GM18870 (cell line): ENCODE data around the gene ZFAND3.
"Not testable (repeated sequence)": the region's sequence is repeated elsewhere in the genome, so short reads cannot be mapped to it uniquely, and the experiment has no call there.

Source experiments
- ATAC-seq: cut with Tn5 transposase; IDR thresholded peaks from one replicate; pipeline ENCODE4 v1.9.1; 2021; ENCODE audit warnings: moderate library complexity; ENCODE audit not compliant: unreplicated experiment

The ZFAND3 gene

GRCh38 chr6:37990762-37991525, 171.4 kb downstream of the ZFAND3 start:
- no peak for ATAC-seq

- no peak for ATAC-seq
These were observed 173.2 kb downstream of the ZFAND3 start for GRCh38 chr6:37992749-37993148.

- ATAC-seq: not testable (repeated sequence)
These were observed 173.7 kb downstream of the ZFAND3 start for GRCh38 chr6:37993194-37993593.

GRCh38 chr6:37993596-37993995, 174.1 kb downstream of the ZFAND3 start:
- no peak for ATAC-seq

- no peak for ATAC-seq
These were observed 174.7 kb downstream of the ZFAND3 start for GRCh38 chr6:37994223-37994622.

- ATAC-seq: no peak
These were observed 178.8 kb downstream of the ZFAND3 start for GRCh38 chr6:37998366-37998765.

GRCh38 chr6:38001386-38001785, 181.9 kb downstream of the ZFAND3 start:
- ATAC-seq: no peak

GRCh38 chr6:38004908-38005307, 185.4 kb downstream of the ZFAND3 start:
- no peak for ATAC-seq

GRCh38 chr6:38011937-38012336, 192.4 kb downstream of the ZFAND3 start:
- ATAC-seq: no peak

GRCh38 chr6:38012573-38012972, 193.0 kb downstream of the ZFAND3 start:
- ATAC-seq: no peak

GRCh38 chr6:38015341-38015740, 195.8 kb downstream of the ZFAND3 start:
- ATAC-seq: no peak

GRCh38 chr6:38016824-38017223, 197.3 kb downstream of the ZFAND3 start:
- ATAC-seq: no peak

GRCh38 chr6:38018755-38019165, 199.2 kb downstream of the ZFAND3 start:
- no peak for ATAC-seq

GRCh38 chr6:38020593-38020992, 201.1 kb downstream of the ZFAND3 start:
- ATAC-seq: no peak

GRCh38 chr6:38021029-38021428, 201.5 kb downstream of the ZFAND3 start:
- ATAC-seq: no peak

GRCh38 chr6:38021571-38021970, 202.0 kb downstream of the ZFAND3 start:
- no peak for ATAC-seq

GRCh38 chr6:38022688-38023087, 203.2 kb downstream of the ZFAND3 start:
- no peak for ATAC-seq

GRCh38 chr6:38024908-38025307, 205.4 kb downstream of the ZFAND3 start:
- ATAC-seq: no peak

GRCh38 chr6:38025451-38025850, 205.9 kb downstream of the ZFAND3 start:
- no peak for ATAC-seq

GRCh38 chr6:38027685-38028373, 208.3 kb downstream of the ZFAND3 start:
- no peak for ATAC-seq

GRCh38 chr6:38030380-38030779, 210.9 kb downstream of the ZFAND3 start:
- ATAC-seq: no peak

- ATAC-seq: no peak
These were observed 213.3 kb downstream of the ZFAND3 start for GRCh38 chr6:38032797-38033196.
